ENCODE data around the gene MSL3B.

Gene MSL3B

DNA sequence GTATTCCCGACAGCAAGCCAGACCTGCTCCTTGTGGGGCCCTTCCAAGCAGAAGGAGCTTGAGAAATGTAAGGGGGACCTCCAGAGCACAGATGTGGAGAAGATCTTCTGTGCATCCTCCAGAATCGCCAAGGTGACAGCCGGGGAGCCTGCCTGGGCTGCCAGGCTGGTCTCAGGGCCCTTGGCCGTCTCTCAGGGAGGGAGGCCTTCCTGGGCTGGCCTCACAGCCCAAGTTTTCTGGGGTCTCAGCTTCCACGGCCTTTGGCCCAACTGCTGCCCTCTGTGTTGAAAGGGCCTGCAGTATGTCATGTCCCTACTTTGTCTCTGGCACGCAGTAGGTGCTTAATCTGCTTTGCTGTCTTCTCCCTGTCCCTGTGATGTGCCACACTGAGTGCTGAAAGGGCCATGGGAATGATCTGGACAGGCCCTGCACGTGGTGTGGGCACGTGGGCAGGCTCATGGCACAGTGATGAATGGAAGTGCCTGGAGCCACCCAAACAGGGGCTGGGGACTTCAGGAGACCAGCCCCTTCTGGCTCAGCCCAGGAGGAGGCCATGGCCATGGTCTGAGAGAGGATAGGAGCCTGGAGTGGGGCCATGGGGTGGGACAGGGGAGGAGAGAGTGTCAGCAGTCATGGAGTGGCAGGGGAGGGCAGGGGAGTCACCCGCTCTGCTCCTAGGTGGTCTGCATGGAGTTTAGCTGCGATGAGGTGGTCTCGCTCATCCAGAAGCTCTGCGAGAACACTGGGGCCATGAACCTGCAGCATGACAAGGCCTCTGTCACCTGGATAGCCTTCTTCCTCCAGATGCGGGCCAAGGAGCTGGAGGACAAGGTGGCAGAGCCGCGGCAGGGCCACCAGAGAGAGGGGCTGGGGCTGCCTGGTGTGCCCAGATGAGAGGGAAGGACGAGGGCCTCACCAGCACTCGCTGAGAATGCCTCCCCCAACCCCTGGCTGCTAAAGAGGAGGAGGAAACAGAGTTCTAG is 49.3 kb downstream of the MSL3B start:
- TF ChIP-seq, protein P1, sequence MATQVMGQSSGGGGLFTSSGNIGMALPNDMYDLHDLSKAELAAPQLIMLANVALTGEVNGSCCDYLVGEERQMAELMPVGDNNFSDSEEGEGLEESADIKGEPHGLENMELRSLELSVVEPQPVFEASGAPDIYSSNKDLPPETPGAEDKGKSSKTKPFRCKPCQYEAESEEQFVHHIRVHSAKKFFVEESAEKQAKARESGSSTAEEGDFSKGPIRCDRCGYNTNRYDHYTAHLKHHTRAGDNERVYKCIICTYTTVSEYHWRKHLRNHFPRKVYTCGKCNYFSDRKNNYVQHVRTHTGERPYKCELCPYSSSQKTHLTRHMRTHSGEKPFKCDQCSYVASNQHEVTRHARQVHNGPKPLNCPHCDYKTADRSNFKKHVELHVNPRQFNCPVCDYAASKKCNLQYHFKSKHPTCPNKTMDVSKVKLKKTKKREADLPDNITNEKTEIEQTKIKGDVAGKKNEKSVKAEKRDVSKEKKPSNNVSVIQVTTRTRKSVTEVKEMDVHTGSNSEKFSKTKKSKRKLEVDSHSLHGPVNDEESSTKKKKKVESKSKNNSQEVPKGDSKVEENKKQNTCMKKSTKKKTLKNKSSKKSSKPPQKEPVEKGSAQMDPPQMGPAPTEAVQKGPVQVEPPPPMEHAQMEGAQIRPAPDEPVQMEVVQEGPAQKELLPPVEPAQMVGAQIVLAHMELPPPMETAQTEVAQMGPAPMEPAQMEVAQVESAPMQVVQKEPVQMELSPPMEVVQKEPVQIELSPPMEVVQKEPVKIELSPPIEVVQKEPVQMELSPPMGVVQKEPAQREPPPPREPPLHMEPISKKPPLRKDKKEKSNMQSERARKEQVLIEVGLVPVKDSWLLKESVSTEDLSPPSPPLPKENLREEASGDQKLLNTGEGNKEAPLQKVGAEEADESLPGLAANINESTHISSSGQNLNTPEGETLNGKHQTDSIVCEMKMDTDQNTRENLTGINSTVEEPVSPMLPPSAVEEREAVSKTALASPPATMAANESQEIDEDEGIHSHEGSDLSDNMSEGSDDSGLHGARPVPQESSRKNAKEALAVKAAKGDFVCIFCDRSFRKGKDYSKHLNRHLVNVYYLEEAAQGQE (IDR thresholded peaks at IDR 0.05; ENCODE audit: low read depth) = no peak
- no peak for TF ChIP-seq EP300 (IDR thresholded peaks at IDR 0.05; ENCODE audit: borderline replicate concordance)
- no peak for TF ChIP-seq RAD21 (IDR thresholded peaks at IDR 0.05; ENCODE audit: low read depth)
- TF ChIP-seq FOXM1 (IDR thresholded peaks at IDR 0.05; ENCODE audit: borderline replicate concordance, low read depth) = no peak
- TF ChIP-seq NFIC (IDR thresholded peaks at IDR 0.05) = no peak
- TF ChIP-seq CEBPB (IDR thresholded peaks at IDR 0.05) = no peak
- TF ChIP-seq EGR1 (IDR thresholded peaks at IDR 0.05) = no peak
- no peak for TF ChIP-seq TCF12 (IDR thresholded peaks at IDR 0.05; ENCODE audit: low read depth)
- TF ChIP-seq ZBTB7A (IDR thresholded peaks at IDR 0.05; ENCODE audit: low read depth) = no peak
- TF ChIP-seq, protein P2, sequence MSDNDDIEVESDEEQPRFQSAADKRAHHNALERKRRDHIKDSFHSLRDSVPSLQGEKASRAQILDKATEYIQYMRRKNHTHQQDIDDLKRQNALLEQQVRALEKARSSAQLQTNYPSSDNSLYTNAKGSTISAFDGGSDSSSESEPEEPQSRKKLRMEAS (IDR thresholded peaks at IDR 0.05) = no peak
- no peak for TF ChIP-seq CREB1 (IDR thresholded peaks at IDR 0.05; ENCODE audit: low read depth)
- TF ChIP-seq YY1 (IDR thresholded peaks at IDR 0.05; ENCODE audit: low read depth) = no peak

DNA sequence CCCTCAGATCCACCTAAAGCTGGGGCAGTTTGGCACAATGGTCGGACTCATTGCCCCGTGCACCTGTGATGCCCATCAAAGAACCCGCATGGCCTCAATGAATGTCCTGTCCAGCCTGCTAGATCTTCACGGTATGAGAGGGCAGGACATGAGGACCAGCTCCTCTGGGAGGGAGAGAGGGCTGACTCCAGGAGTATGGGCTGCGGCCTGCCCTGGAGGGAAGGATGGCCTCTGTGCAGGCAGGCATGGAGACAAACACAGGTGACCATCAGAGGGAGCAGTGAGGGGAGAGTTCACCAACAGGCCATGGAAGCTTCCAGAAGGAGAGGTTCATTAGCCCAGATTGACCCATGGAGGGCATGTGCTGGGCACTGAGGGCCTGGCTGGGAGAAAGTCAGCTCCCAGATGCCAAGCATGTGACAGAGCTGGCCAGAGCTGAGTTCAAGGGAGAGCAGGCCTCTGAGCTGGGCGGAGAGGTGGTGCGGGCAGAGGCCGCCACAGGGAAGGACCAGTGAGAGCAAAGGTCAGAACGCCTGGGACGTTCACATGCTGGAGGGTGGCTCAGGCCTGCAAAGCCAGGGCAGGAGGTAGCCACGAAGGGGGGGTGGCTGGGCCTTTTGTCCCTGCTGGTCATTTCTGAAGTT is 50.1 kb downstream of the MSL3B start:
- TF ChIP-seq, protein P1 (IDR thresholded peaks at IDR 0.05; ENCODE audit: low read depth) = no peak
- TF ChIP-seq TCF12 (IDR thresholded peaks at IDR 0.05; ENCODE audit: low read depth) (no peak), TAF1 (IDR thresholded peaks at IDR 0.05; ENCODE audit: low read depth) (no peak), FOXM1 (IDR thresholded peaks at IDR 0.05; ENCODE audit: borderline replicate concordance, low read depth) (no peak), CEBPB (IDR thresholded peaks at IDR 0.05) (no peak), YY1 (IDR thresholded peaks at IDR 0.05; ENCODE audit: low read depth) (no peak), NFIC (IDR thresholded peaks at IDR 0.05) (no peak), RAD21 (IDR thresholded peaks at IDR 0.05; ENCODE audit: low read depth) (no peak), ZBTB7A (IDR thresholded peaks at IDR 0.05; ENCODE audit: low read depth) (no peak), CREB1 (IDR thresholded peaks at IDR 0.05; ENCODE audit: low read depth) (no peak), EGR1 (IDR thresholded peaks at IDR 0.05) (no peak), TEAD4 (IDR thresholded peaks at IDR 0.05) (no peak)
- TF ChIP-seq, protein P3, sequence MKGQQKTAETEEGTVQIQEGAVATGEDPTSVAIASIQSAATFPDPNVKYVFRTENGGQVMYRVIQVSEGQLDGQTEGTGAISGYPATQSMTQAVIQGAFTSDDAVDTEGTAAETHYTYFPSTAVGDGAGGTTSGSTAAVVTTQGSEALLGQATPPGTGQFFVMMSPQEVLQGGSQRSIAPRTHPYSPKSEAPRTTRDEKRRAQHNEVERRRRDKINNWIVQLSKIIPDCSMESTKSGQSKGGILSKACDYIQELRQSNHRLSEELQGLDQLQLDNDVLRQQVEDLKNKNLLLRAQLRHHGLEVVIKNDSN (IDR thresholded peaks at IDR 0.05) = no peak

DNA sequence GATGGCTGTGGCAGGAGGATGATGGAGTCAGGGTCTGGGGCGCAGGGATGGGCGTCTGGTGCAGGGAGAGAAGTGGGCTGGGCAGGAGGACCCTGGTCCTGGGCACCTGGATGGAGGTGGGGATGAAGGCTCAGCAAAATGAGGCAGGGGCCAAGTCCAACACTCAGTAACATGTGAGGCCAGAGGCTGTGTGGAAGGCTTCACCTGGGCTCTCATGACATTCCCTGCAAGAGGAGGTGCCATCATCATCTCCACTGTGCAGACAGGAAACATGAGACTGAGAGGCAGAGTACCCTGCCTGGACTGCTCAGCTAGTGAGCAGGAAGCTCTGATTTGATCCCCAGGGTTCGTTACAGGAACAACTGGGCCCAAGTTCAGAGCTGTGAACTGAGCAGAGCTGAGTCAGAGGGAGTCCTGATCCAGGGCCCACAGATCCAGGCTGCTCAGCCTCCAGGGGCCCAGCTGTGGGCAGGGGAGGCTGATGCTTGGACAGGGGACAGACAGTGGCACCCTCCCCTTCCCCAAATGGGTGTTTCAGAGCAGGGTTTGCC is 50.8 kb downstream of the MSL3B start:
- TF ChIP-seq, protein P1 (IDR thresholded peaks at IDR 0.05; ENCODE audit: low read depth) = no peak
- no peak for TF ChIP-seq CREB1 (IDR thresholded peaks at IDR 0.05; ENCODE audit: low read depth)
- no peak for TF ChIP-seq EP300 (IDR thresholded peaks at IDR 0.05; ENCODE audit: borderline replicate concordance)
- no peak for TF ChIP-seq ZBTB7A (IDR thresholded peaks at IDR 0.05; ENCODE audit: low read depth)

DNA sequence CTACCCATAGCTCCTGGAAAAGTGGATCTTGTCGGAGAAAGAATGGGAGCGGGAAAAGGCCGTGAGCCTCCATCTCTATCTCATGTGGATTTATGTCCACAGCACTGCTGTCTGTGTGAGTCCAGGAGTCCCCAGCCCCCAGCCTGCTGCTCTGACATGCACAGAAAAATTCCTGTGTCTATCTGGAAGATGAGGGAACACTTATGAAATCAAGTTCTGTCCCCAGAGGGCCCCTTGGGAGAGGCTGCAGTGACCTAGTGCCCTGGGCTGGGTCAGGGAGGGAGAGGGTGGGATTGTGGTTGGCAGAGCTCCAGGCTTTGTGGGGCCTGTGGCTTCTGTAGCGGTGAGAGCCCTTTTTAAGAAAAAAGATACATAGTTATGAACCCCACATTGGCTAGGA is 51.4 kb downstream of the MSL3B start:
- no peak for TF ChIP-seq TCF12 (IDR thresholded peaks at IDR 0.05; ENCODE audit: low read depth)

DNA sequence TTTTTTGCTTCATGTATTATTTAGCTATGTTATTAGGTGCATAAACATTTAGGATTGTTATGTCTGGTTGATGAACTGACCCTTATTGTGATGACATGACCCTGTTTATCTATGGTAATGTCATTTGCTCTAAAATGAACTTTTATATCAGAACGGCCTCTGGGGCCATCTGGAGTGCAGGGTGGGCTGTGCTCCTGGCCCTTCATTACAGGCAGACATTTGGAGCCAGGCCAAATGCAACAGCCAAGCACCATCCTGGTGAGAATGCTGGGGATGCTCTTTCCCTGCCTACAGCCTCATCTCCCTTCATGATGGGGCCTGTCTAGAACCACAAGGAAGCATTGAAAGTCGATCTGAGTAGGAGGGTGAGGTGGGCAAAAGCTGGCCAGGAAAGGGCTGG is 51.9 kb downstream of the MSL3B start:
- TF ChIP-seq, protein P3 (IDR thresholded peaks at IDR 0.05) = no peak
- TF ChIP-seq CREB1 (IDR thresholded peaks at IDR 0.05; ENCODE audit: low read depth) (no peak), ZBTB7A (IDR thresholded peaks at IDR 0.05; ENCODE audit: low read depth) (no peak), EP300 (IDR thresholded peaks at IDR 0.05; ENCODE audit: borderline replicate concordance) (no peak), TEAD4 (IDR thresholded peaks at IDR 0.05) (no peak), TAF1 (IDR thresholded peaks at IDR 0.05; ENCODE audit: low read depth) (no peak)
